Measurements from ENCODE around the gene TSPAN31. TPM values are rescaled to one million over a fixed set of nuclear protein-coding genes. Genes with fewer than 3 reads are reported as not detected.

The TSPAN31 gene
- total and polyA plus RNA-seq, 2 of the 8 experiments (the other 6 are each of a cell fraction or from before 2014, with no cell fraction given), result 15.8 to 31.4 TPM

GRCh38 chr12:57744777-57745484, at the start of gene TSPAN31 (continued):
- TF ChIP-seq ASH2L (IDR thresholded peaks at IDR 0.05; ENCODE audit: low read length) (peak; percentile 78), YY1 (IDR thresholded peaks at IDR 0.05; ENCODE audit: low read depth, low read length) (no peak), KDM4A (IDR thresholded peaks at IDR 0.05; ENCODE audit: low read depth, low read length, severe bottlenecking) (peak; percentile 62), TBP (IDR thresholded peaks at IDR 0.05; ENCODE audit: low read depth, low read length) (peak; percentile 64), EGR1 (IDR thresholded peaks at IDR 0.05; ENCODE audit: borderline replicate concordance, low read depth, low read length) (peak; percentile 70), CHD2 (IDR thresholded peaks at IDR 0.05; ENCODE audit: low read length) (no peak; the same call in 1 of the 2 replicates), SRF (IDR thresholded peaks at IDR 0.05; ENCODE audit: low read depth, low read length) (no peak), GABPA (IDR thresholded peaks at IDR 0.05; ENCODE audit: borderline replicate concordance, insufficient read depth, low read length) (peak; percentile 89; the same call in 1 of the 2 replicates), POLR2A (IDR thresholded peaks at IDR 0.05; ENCODE audit: control extremely low read depth in 1 of 2, low read depth in 2 of 2, low read length in 2 of 2) (peak; percentile 85 to 95), CTBP2 (IDR thresholded peaks at IDR 0.05; ENCODE audit: borderline replicate concordance, insufficient read depth, insufficient read length, low read length) (peak; percentile 77), CREB1 (IDR thresholded peaks at IDR 0.05) (peak; percentile 13), SIN3A (conservative IDR thresholded peaks at IDR 0.05 in 1 of 2, IDR thresholded peaks at IDR 0.05 in 1 of 2; ENCODE audit: low read depth in 1 of 2, low read length in 2 of 2) (peak in 1 of 2 experiments; percentile 82; a peak in 1 of 4 replicates), KDM1A (IDR thresholded peaks at IDR 0.05; ENCODE audit: borderline replicate concordance, low read length) (peak; percentile 36; the same call in 1 of the 2 replicates), RNF2 (IDR thresholded peaks at IDR 0.05; ENCODE audit: borderline replicate concordance, low read depth, low read length, missing control alignments, poor library complexity, severe bottlenecking) (no peak), MAFK (IDR thresholded peaks at IDR 0.05; ENCODE audit: low read depth, low read length) (no peak), ATF2 (IDR thresholded peaks at IDR 0.05; ENCODE audit: low read length) (peak; percentile 98), SP4 (IDR thresholded peaks at IDR 0.05; ENCODE audit: low read length) (peak; percentile 65; the same call in 1 of the 2 replicates), TAF7 (optimal IDR thresholded peaks at IDR 0.05; ENCODE audit: borderline replicate concordance, low read depth, low read length) (peak; percentile 64), PHF8 (conservative IDR thresholded peaks at IDR 0.05; ENCODE audit: low read depth, low read length) (peak; percentile 86), EP300 (IDR thresholded peaks at IDR 0.05; ENCODE audit: borderline replicate concordance in 1 of 2, low read depth in 2 of 2, low read length in 2 of 2) (no peak; a peak in 1 of 3 replicates), SP1 (IDR thresholded peaks at IDR 0.05; ENCODE audit: low read depth, low read length) (peak; percentile 67; the same call in 1 of the 2 replicates), SP2 (IDR thresholded peaks at IDR 0.05; ENCODE audit: low read length) (no peak; the same call in 1 of the 2 replicates)

Data from H1 (cell line).